Measurements from ENCODE around the gene SNW1.
A peak's percentile ranks its signal among the peaks of the same experiment; 100 is the strongest.
"Not testable (repeated sequence)": the region's sequence is repeated elsewhere in the genome, so short reads cannot be mapped to it uniquely, and the experiment has no call there.

The SNW1 gene

GRCh38 chr14:77760381-77761204 lies at the start of gene SNW1:
TSS of gene SNW1 (minus strand) at chr14:77761156. CDS start at chr14:77761127, 29 bp downstream.
- peak; percentile 81 to 89 (median 81) for DNase-seq (ENCODE audit: low read depth in 3 of 3)

DNA sequence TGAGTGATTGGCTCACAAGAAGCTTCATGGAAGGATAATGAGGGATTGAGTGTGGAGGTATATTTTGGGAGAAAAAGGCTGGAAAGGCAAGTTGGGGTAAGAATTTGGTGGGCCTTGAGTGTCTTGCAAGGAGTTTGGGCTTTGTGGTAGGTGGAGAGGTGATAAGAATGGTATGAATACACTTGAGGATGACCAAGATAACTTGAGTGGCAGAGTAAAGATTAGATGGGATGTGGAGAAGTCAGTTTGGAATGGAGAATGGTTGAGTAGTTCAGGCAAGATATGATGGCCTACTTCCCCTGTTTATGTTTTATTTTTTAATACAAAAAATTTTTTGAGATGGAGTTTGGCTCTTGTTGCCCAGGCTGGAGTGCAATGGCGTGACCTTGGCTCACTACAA lies 48.1 kb upstream of the SNW1 start:
- no peak for DNase-seq (ENCODE audit: low read depth in 3 of 3)

DNA sequence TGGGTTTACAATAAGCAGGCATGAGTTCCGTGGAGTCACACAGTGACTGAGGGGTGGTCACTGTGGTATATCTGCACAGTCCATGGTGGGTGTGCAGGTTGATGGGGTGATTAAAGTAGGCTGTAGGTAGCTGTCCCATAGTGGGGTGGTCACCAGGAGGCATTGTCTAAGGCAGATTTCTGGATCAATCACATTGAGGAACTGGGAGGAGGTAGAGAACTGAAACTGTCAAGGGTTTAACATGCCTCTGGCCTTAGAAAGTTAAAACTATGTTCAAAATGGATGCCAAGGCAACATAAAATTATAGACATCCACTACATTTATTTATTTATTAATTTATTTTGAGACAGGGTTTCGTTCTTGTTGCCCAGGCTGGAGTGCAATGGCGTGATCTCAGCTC lies 47.3 kb upstream of the SNW1 start:
- no peak for DNase-seq (ENCODE audit: low read depth in 3 of 3)

GRCh38 chr14:77805706-77806105 lies 44.8 kb upstream of the SNW1 start:
- DNase-seq (ENCODE audit: low read depth in 3 of 3): no peak

- DNase-seq (ENCODE audit: low read depth in 3 of 3): peak in 1 of 3 donors; percentile 34
Measured at GRCh38 chr14:77804592-77804991, 43.6 kb upstream of the SNW1 start.

DNA sequence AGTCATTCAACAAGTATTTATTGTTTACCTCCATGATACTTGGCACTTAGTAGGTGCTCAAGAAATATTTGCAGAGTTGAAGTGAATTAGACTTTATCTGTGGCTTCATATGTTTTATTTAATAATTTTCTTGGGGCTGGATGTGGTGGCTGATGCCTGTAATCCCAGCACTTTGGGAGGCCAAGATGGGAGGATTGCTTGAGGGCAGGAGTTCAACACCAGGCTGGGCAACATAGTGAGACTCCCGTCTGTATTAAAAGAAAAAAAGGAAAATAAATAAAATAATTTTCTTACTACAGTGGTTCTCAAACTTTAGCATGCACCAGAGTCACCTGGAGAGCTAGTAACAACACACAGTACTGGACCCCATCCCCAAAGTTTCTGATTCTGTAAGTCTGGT lies 39.9 kb upstream of the SNW1 start:
- no peak for DNase-seq (ENCODE audit: low read depth in 3 of 3)

DNA sequence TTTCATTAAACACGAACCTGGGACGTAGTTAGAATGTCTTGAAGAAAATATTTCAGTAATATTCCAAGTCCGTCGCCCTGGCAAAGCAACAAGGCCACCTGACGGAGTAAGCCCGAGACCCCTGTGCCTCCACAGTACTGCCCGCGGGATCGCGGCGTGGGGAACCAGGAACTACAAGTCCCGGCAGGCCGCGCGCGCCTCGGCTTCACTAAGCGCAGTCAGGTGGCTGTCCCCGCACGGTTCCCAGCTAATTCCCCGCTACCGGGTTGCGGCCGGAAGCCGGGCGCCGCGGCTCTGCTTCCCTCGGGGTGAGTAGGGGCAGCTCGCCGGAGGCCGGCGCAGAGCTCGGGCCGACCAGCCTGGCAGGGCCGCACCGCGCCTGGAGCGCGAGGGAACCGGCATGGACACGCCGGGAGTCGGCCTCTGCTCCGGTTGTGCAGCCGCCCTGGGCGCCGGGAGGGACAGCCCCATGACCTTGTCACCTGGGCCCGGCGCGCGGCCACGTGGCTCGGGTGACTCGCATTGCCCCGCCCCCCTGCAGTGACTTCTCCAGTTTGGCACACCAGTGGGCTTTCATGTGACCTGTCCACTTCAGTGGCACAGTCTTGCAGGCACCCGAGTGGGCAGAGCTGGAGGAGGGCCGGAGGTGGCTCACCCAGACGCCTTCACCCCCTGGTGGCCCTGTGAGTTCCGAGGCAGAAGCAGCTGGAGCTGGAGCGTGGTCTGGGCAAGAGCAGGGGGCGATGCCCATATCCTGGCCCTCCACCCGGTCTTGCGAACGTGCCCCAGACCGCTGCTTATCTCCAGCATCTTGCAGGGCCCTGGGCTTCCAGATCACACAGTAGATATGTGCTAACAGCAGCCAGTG lies 39.1 kb upstream of the SNW1 start, which contains the start of gene ADCK1:
ADCK1 (plus strand) TSS at position 247 of the 868 bp plus-strand sequence. CDS start 18,870 bp downstream, outside the sequence.
- peak; percentile 76 to 85 (median 79) for DNase-seq (ENCODE audit: low read depth in 3 of 3)

DNA sequence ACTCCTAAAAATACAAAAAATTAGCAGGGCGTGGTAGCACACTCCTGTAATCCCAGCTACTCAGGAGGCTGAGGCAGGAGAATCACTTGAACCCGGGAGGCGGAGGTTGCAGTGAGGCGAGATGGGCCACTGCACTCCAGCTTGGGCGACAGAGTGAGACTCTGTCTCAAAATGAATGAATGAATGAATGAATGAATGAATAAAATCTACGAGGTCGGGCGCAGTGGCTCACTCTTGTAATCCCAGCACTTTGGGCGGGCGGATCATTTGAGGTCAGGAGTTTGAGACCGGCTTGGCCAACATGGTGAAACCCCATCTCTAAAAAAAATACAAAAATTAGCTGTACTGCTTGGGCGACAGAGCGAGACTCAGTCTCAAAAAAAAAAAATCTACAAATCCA lies 38.5 kb upstream of the SNW1 start:
- DNase-seq (ENCODE audit: low read depth in 3 of 3): not testable (repeated sequence)

DNA sequence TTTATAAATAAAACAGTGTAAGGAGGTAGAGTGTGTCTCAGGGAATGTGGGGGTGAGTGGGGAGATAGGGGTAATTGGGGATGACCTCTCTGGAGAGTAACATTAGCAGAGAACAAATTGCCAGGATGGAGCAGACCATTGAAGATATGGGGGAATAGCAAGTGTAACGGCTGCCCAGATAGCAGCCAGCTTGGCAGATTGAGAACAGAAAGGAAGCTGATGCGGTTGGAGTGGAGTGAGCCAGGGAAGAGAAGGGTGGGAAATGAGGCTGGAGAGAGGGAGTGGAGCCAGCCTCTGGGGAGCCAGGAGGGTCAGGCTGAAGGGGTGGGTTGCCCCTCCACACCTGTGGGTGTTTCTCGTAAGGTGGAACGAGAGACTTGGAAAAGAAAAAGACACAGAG lies 33.4 kb upstream of the SNW1 start:
- DNase-seq (ENCODE audit: low read depth in 3 of 3): no peak

GRCh38 chr14:77793255-77793654 lies 32.3 kb upstream of the SNW1 start:
- not testable (repeated sequence) for DNase-seq (ENCODE audit: low read depth in 3 of 3)

GRCh38 chr14:77791225-77791600 lies 30.3 kb upstream of the SNW1 start:
- DNase-seq (ENCODE audit: low read depth in 3 of 3): no peak

GRCh38 chr14:77790566-77791224 lies 29.7 kb upstream of the SNW1 start:
- DNase-seq (ENCODE audit: low read depth in 3 of 3): no peak

- DNase-seq (ENCODE audit: low read depth in 3 of 3): no peak
Measured at GRCh38 chr14:77786148-77786547, 25.2 kb upstream of the SNW1 start.

GRCh38 chr14:77782202-77782601 lies 21.2 kb upstream of the SNW1 start:
- no peak for DNase-seq (ENCODE audit: low read depth in 3 of 3)

DNA sequence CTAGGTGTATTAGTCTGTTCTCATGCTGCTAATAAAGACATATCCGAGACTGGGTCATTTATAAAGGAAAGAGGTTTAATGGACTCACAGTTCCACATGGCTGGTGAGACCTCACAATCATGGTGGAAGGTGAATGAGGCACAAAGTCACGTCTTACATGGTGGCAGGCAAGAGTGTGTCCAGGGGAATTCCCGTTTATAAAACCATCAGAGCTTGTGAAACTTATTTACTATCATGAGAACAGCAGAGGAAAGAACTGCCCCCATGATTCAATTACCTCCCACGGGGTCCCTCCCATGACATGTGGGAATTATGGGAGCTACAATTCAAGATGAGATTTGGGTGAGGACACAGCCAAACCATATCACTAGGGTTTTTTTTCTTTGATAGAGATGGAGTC lies 13.0 kb upstream of the SNW1 start:
- DNase-seq (ENCODE audit: low read depth in 3 of 3): not testable (repeated sequence)

GRCh38 chr14:77768442-77769069 lies 7.6 kb upstream of the SNW1 start:
- not testable (repeated sequence) for DNase-seq (ENCODE audit: low read depth in 3 of 3)

- no peak for DNase-seq (ENCODE audit: low read depth in 3 of 3)
Measured at GRCh38 chr14:77763978-77764377, 3.0 kb upstream of the SNW1 start.

GRCh38 chr14:77763316-77763715 lies 2.4 kb upstream of the SNW1 start:
- no peak for DNase-seq (ENCODE audit: low read depth in 3 of 3)

DNA sequence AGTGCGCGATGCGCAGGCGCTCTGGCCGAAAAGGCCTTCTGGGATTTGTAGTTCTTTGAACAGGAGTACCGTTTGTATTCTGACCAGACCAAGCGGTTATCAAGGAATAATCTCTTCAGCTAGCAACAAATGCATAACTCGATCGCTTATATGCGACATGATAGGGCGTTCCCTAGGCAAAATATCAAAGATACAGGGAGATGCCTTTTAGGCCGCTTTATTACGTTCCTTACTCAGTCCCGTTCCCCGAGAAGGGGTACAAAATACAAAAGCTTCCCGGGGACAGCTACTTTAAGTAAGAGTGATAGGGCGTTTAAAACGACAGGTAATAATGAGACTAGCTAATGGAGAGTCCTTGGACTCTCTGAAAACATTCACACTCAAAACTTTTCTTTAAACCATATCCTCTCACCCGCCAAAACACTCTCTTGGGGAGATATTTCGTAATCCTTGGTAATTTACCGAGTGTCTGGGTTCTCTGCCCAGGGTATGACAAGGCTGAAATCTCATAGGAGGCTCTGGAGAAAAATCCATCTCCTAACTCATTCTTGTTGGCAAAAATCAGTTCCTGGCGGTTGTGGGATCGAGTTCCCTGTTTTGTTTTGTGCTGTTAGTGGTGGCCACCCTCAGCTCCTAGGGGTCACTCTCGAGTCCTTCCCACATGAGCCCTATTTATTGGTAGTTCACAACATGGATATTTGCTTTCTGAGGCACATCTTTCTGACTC lies 412 bp upstream of the SNW1 start:
- DNase-seq (ENCODE audit: low read depth in 3 of 3): no peak

- no peak for DNase-seq (ENCODE audit: low read depth in 3 of 3)
Measured at GRCh38 chr14:77752799-77753516, 8.0 kb downstream of the SNW1 start.
